ENCODE data around the gene ITLN2.

GRCh38 chr1:160925652-160926244 lies 28.9 kb downstream of the ITLN2 start:
- TF ChIP-seq CTCF (IDR thresholded peaks at IDR 0.05; ENCODE audit: extremely low read depth in 1 of 2, insufficient read depth in 1 of 2, low read depth in 1 of 2, low read length in 2 of 2) (no peak), EZH2 (IDR thresholded peaks at IDR 0.05; ENCODE audit: borderline replicate concordance, low read depth, low read length, severe bottlenecking) (no peak), POLR2A (IDR thresholded peaks at IDR 0.05; ENCODE audit: low read depth, low read length) (no peak), JUN (IDR thresholded peaks at IDR 0.05; ENCODE audit: borderline replicate concordance, insufficient read depth, insufficient read length, low read depth) (no peak), MAX (IDR thresholded peaks at IDR 0.05; ENCODE audit: insufficient read depth, insufficient read length) (no peak), FOS (IDR thresholded peaks at IDR 0.05; ENCODE audit: borderline replicate concordance, insufficient read depth, low read length) (no peak)
